HG02943 (cell line): ENCODE measurements around the gene CLRN1.

ENCODE experiments used
- ATAC-seq: cut with Tn5 transposase; IDR thresholded peaks from one replicate; pipeline ENCODE4 v1.9.1; 2021; ENCODE audit warnings: mild to moderate bottlenecking, low read depth, moderate library complexity; ENCODE audit not compliant: unreplicated experiment

Gene CLRN1

GRCh38 chr3:150978566-150979148 lies 6.1 kb upstream of the CLRN1 start:
- ATAC-seq, result no peak

GRCh38 chr3:150975992-150976368 lies 3.5 kb upstream of the CLRN1 start:
- ATAC-seq, result no peak

GRCh38 chr3:150975086-150975991 lies 2.8 kb upstream of the CLRN1 start:
- ATAC-seq, result no peak

GRCh38 chr3:150970665-150971324 lies 1.7 kb downstream of the CLRN1 start:
- ATAC-seq, result no peak

GRCh38 chr3:150968341-150969035 lies 4.0 kb downstream of the CLRN1 start:
- ATAC-seq, result no peak

- no peak for ATAC-seq
Observed at GRCh38 chr3:150965436-150965835, 7.1 kb downstream of the CLRN1 start.

GRCh38 chr3:150961949-150962348 lies 10.6 kb downstream of the CLRN1 start:
- ATAC-seq, result no peak

GRCh38 chr3:150960708-150961684 lies 11.5 kb downstream of the CLRN1 start:
- ATAC-seq, result no peak

GRCh38 chr3:150958683-150959082 lies 13.8 kb downstream of the CLRN1 start:
- ATAC-seq, result no peak

GRCh38 chr3:150956376-150956775 lies 16.2 kb downstream of the CLRN1 start:
- ATAC-seq, result no peak

GRCh38 chr3:150951923-150952322 lies 20.6 kb downstream of the CLRN1 start:
- no peak for ATAC-seq

GRCh38 chr3:150945226-150946032 lies 27.1 kb downstream of the CLRN1 start:
- no peak for ATAC-seq

GRCh38 chr3:150942221-150942620 lies 30.3 kb downstream of the CLRN1 start:
- ATAC-seq, result no peak

GRCh38 chr3:150936693-150937092 lies 35.8 kb downstream of the CLRN1 start:
- peak; percentile 61 for ATAC-seq

- ATAC-seq, result no peak
Observed at GRCh38 chr3:150933473-150933995, 39.0 kb downstream of the CLRN1 start.

GRCh38 chr3:150931745-150932144 lies 40.8 kb downstream of the CLRN1 start:
- no peak for ATAC-seq

- no peak for ATAC-seq
Observed at GRCh38 chr3:150930839-150931238, 41.7 kb downstream of the CLRN1 start.

GRCh38 chr3:150928234-150928633 lies 44.3 kb downstream of the CLRN1 start:
- ATAC-seq, result no peak

- ATAC-seq, result no peak
Observed at GRCh38 chr3:150926328-150926727, 46.2 kb downstream of the CLRN1 start.
